Left kidney (tissue), 2 donors: ENCODE results near the gene G6PC3. TPM values are rescaled to one million over a fixed set of nuclear protein-coding genes. Genes with fewer than 3 reads are reported as not detected.
"Not testable (repeated sequence)": the region's sequence is repeated elsewhere in the genome, so short reads cannot be mapped to it uniquely, and the experiment has no call there.

Source experiments
- DNase-seq: peaks from one replicate; pipeline ENCODE4 v3.0.0-alpha.2; 2013
- polyA plus RNA-seq: library from polyadenylated mRNA; unstranded; fragments of 120-200 nt; gene quantifications from one replicate; pipeline ENCODE4 v1.2.1, GENCODE V29; 2013; ENCODE audit not compliant: insufficient read length

Gene G6PC3
- polyA plus RNA-seq, 1 donor, result 69.6 TPM

GRCh38 chr17:44081681-44082080 is 11.1 kb downstream of the G6PC3 start:
- no peak for DNase-seq

GRCh38 chr17:44082256-44082927 is 11.9 kb downstream of the G6PC3 start:
- DNase-seq, result no peak

DNA sequence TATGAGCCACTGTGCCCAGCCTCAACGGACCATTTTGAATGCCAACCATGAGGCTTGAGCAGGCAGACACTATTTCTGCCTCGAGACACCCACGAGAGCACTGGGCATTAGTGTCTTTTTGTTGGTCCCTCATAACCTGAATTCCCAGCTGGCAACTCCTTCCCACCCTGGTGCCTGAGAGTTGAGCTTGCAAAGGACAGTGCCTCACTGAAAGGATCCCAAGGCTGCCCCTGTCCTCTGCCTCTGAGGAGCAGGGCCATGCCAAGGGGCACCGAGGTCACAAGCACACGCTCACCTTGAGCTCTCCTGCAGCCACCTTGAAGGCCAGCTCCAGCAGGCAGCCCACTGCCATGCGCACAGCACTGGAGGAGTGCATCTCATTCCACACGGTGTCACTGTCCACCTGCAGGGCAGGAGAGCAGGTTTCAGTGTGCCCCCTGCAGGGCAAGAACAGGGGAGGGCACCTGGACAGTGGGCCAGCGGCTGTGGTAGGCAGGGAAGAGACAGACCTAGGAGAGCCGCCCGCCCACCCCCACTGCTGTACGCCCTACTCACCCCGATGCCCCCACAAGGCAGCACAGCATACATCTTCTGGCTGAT is 12.8 kb downstream of the G6PC3 start:
- DNase-seq, result no peak

- DNase-seq, result no peak
Measured at GRCh38 chr17:44084131-44084538, 13.6 kb downstream of the G6PC3 start.

- DNase-seq, result no peak
Measured at GRCh38 chr17:44084921-44085320, 14.4 kb downstream of the G6PC3 start.

DNA sequence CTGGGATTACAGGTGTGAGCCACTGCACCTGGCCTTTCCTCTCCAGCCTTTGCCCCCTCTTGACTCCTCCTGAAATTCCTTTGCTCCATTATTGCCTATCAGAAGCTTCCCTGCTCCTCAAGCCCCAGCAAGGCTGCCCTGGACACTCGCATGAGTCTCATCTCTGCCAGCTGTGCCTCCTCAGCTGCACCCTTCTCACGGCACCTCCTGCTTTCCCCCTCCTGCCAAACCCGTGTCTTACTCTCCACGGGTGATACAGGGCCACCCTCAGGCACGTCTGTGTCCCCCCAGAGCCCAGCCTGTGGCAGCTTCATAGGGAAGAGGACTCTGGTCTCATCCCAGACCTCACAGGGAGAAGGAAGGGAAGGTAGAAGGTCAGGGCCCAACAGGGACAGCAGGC is 15.4 kb downstream of the G6PC3 start:
- no peak for DNase-seq

DNA sequence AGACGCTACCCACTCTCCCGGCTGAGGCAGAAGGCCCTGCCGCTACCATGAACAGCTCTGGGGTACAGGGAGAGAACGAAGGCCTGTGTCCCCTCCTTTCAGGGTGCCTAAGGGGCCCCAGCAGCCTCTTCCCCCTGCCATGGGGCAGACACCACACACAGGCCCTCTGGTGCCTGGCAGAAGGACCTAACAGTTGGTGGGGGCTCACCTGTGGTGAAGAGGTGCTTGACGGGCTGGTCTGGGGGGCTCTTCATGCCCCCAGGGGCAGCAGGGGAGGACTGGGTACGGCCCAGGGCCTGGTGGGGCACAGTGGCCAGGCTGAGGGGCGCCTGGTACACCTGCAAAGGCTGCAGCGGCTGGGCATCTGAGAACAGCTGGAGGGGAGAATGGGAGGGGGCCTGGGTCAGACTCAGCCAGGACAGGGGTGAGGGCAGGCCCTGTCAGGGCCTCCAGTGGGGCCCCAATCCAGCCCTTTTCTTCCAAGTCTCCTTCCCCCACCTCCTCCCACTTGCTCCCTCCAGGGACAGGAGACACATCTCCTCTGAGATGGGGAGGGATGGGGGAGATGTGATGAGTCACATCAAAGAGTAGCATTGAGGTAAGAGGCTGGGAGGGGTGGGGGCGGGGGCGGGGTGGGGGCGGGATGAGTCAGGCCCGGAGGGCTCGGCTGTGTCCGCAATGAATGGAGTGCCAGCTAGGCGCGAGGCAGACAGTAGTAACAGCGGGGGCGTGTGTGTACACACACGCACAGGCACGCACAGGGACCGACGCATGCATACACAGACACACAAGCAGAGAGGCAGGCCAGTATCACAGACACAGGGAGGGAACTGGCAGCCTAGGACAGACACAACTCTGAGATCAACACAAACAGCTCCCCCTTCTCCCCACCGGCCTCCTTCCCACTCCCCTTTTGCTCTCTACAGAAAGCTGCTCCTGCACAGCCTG is 16.1 kb downstream of the G6PC3 start:
- no peak for DNase-seq

- no peak for DNase-seq
Measured at GRCh38 chr17:44087319-44087718, 16.8 kb downstream of the G6PC3 start.

DNA sequence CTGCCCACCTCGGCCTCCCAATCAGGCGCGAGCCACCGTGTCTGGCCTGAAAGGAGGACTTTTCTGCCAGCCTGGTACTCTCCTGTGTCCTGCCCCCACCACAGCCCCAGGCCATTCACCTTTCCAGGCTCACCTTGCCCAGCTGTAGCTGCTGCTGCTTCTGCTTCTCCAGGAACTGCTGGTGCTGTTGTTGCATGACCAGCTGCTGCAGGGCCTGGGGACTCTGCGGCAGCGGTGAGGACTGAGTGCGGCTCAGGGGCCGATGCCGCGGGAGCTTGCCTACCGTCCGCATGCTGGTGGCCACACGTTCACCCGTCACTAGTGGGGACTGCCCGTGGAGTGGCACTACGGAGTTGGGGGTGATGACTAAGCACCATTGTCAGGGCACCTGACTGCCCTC is 17.7 kb downstream of the G6PC3 start:
- no peak for DNase-seq

DNA sequence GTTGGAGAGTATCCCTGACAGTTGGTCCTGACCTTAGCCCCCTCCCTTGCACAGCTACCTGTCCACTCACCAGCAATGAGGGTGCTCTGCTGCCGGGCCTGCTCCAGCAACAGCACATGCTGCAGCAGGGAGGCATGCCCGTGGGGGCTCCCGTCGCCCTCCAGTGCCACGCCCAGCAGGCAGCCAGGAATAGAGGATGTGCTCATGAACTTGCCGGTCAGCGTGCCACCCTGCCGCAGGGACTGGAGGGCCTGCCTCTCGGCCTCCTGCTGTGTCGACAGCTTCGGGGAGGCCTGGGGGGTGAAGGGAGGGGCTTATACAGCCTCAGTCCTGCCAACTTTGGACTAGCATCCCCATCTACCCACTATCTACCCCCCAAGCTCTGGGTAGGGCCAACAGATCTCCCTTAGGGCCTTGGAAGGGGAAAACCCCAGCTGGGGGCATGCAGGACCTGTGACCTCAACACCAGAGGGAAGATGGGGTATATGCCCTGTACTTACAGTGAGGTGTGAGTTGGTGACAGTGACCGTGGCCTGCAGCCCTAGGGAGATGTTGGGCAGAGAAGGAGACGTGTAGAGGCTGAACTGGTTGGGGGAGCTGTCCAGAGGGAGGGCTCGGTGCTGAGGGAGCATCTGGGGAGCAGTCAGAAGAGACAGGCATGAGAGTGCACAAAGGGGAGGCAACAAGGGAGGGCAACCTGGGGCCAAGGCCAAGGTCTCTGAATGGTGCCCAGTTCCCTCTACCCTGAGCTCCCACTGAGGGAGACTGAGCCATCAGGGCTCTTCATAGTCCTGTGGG is 20.9 kb downstream of the G6PC3 start:
- DNase-seq, result no peak

DNA sequence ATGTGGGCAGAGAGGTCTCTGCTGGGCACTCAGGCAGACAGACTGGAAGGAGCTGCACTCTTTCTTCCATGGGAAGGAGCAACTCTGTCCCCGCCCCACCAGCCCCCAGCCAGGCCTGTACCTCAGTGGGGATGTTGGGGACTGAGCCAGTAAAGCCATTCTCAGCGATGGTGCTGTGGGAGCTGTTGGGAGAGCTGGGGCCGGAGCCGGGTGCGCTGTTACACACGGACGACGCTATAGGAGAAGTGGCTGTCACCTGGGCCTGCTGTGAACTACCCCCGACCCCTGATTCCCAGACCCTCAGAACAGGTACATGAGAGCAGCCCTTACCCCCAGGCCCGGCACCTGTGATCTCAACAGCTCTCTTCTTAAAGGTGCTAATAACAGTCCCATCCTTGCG is 21.5 kb downstream of the G6PC3 start:
- no peak for DNase-seq

DNA sequence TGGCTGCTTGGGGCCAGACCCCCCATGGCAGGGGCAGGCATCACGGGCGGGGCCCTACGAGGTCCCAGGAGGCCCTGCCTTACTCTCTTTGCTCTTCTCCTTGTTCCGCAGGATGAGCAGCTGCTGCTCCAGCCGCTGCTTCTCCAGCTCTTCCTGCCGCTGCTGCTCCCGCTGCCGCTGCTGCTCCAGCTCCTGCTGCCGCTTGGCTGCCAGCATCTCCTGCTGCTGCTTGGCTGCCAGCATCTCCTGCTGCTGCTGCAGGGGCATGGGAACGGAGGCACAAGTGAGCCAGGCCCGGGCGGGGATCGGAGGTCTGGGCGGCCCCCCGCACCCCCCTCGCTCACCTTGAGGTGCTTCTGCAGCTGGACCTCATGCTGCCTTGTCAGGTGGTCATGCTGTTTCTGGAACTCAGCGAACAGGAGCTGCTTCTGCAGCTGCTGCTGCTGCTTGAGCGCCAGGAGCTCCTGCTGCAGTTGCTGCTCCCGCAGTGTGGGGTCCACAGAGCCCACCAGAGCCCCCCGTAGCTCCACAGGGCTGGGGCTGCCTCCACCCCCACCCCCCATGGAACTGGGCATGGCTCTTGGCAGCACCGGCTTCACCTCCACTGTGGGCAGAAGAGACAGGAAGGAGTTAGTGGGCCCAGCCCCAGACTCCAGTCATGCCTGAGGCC is 22.8 kb downstream of the G6PC3 start:
- no peak for DNase-seq

DNA sequence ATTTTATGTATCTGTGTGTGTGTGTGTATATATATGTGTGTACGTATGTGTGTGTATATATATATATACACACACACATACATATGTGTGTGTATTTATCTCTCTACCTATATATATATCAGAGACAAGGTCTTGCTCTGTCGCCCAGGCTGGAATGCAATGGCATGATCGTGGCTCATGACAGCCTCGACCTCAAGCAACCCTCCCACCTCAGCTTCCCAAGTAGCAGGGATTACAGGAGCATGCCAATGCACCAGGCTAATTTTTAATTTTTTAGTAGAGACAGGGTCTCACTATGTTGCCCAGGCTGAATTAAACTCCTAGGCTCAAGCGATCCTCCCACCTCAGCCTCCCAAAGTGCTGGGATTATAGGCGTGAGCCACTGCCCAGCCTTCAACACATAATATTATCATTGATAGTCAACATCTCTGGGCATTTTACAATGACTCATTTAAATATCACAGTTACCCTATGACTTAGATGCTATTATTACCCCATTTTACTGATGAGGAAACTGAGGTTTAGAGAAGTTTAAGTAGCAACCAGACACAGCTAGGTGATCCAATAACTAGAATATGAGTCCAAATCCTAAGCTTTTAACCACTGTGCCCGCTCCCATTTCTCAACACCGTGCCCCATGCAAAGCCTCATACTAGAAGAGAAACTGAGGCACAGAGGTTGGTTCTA is 24.3 kb downstream of the G6PC3 start:
- no peak for DNase-seq

- DNase-seq, result no peak
Measured at GRCh38 chr17:44095388-44095646, 24.8 kb downstream of the G6PC3 start.

DNA sequence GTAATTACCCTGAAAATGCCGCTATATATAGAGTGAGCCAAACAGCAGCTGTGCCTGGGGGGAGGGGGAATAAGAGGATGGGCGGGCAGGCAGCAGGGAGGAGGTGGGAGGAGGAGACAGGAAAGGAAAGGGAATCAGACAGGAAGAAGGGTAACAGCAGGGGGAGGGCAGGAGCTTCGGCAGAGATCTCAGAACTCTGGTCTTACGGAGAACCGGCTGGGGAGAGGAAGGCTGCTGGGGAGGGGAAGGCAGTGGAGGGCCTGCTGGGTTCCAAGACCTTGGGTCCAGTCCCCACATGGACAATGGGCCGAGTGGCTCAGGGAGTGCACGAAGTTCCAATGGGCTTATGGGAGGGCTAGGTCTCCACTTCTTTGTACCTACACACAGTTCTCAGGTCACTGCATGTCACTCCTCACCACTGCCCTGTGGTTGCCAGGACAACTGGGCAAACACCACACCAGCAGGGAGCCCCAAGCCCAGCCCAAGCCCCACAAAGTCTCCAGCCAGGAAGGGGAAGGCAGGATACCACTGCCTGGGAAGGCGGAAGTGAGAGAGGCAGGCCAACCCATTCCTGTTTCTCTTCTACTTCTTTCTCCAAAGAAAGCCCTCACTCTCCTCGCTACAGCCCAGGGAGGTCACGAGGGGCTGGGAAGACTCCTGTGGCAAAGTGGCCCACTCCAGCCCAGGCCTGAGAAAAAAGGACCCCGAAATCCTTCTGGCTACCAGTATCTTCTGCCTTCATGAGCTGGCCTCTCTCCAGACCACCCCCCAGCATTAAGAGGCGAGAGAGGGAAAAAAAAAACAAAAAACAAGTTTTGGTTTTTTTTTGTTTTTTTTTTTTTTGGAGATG is 25.3 kb downstream of the G6PC3 start:
- peak; percentile 90 for DNase-seq

DNA sequence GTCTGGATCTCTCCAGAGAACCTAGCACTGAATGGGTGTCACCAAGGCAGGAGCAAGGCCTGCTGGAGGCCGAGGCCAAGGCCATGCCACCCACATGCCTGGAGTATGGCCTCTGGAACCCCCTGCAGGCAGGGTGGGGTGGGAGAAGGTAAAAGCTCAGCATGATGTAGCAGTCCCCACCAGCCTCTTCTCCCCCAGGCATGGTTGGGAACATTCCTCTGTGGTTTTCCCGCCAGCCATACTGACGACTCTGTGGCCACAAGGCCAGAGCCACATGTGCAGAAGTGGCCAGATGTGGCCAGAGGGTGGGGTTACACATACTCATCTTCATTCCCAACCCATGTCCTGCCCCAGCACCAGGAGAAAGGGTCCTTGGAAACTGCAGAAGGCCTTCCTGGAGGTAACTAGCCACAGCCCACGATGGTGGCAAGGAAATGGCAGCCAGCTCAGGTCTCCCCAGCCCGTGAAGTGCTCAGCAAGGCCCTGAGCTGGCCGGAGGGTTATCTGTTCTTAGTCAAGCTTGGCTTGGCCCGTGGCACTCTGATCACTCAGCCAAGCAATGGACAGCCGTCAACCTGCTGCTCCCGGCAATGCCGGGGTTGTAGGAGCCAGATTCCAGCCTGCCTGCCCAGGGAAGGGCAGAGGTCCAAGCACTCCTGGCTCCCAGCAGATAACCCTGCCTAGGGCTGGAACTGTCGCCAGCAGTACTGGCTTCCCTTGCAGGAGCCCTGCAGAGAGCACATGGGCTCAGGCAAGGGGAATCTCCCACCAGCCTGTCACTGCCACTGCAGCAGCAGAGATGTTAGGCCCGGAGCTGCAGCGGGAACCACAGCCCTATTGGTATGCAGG is 26.8 kb downstream of the G6PC3 start:
- DNase-seq, result no peak

DNA sequence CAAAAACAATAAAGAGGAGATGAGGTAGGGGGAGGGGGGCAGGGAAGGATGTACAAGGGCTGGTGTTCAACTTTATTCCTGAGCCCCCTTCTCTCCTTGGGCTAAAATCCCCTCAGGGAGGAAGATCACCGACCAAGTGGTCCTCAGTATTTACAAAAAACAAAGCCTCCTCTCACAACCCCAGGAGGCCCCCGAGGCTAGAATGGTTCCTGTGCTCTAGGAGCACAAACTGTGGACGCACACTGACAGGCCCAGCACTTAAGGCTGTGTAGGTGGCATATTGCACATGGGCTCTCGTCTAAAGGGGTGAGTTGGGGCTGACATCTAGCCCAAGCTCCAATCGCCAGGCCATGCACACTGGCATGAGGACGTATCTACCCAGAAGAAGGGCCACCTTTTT is 31.3 kb downstream of the G6PC3 start:
- not testable (repeated sequence) for DNase-seq

- no peak for DNase-seq
Measured at GRCh38 chr17:44102849-44103622, 32.5 kb downstream of the G6PC3 start.

DNA sequence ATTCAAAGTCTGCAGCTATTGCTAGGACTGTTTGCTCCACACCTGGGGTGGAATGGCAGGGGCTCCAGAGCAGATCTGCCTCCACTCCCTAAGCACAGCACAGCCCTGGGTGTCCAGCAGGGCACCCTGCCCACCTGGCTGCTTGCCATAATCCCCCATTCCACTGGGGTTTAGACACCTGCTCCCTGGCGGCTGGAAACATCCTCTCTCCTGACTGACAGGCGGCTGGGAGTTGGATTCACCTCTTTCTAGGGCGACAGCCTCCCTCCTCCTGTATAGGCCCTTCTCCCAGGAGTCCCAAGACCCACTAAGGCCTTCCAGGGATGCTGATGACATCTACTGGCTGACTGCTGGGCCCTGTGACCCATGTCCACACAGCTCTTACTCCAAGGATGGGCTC is 34.9 kb downstream of the G6PC3 start:
- no peak for DNase-seq
